ENCODE data around the gene DHRS4.
A peak's percentile ranks its signal among the peaks of the same experiment; 100 is the strongest.

Gene DHRS4

DNA sequence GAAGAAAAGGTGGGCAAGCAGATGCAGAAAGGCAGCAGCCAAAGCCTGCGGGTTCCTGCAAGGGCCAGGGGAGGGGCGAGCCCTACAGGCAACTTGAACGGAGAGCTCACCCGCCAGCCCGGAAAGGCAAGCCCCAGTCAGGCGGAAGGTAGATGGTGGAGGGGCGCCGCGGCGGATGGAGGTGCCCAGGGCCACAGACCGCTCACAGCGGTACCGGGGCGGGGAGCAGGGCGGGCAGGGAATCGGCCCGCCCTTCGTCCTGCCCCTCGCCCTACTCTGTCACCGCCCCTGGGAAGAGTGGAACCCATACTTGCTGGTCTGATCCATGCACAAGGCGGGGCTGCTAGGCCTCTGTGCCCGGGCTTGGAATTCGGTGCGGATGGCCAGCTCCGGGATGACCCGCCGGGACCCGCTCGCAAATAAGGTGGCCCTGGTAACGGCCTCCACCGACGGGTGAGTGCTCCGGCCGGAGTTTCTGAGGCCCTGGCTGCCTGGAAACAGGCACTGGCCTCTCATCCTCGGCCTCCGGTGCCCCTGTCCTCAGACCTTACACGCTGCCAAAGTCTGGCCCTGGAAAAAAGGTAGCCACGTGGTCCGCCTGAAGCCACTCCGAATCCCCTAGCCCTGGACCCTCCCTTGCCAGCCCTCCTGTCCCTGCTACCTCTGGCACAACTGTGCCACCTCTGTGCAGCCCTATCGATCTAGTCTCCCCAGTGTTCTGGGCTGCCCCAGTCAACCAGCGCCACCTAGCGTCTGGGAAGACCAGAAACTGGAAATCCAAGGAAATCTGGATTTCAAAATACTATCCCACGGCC lies at the start of gene DHRS4:
TSS of gene DHRS4 (plus strand) at position 307 of the 815 bp plus-strand sequence. CDS start at position 326, 19 bp downstream.
- peak; percentile 66 for DNase-seq (ENCODE audit: low read depth)

DNA sequence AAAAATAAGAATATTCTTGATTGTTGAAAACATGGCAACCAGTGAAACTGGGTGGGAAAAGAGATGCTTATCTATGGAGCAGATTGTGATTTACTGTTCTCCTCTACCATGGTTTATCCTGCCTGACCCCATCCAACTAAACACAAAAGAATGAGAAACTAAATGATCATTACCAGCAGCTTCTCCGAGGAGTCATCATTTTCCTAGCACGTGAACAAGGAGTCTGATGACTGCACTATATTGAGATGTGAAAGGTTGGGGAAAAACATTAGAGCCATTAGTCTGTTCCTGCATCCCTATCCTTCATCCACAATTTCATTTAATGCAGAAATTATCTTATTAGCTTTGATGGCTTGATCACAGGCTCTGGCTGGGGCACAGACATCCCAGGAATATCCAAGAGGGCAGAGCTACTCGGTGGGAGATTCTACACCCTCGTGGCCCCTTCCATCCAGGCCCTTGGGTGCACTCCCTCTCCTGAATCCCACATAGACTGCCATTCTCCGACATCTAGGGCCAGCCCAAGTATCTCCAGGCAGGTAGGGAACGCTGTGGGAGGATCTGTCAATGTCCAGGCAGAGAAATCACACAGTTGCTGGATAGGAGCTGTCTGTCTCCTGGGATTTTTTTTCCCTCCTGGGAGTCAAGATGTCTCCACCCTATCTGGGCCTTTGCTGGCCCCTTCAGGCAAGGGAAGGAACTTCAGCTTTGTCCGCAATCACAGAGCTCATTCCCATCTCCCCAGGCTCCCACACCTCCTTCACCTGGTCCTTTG lies 43.3 kb upstream of the DHRS4 start:
- DNase-seq (ENCODE audit: low read depth) = peak; percentile 67

DNA sequence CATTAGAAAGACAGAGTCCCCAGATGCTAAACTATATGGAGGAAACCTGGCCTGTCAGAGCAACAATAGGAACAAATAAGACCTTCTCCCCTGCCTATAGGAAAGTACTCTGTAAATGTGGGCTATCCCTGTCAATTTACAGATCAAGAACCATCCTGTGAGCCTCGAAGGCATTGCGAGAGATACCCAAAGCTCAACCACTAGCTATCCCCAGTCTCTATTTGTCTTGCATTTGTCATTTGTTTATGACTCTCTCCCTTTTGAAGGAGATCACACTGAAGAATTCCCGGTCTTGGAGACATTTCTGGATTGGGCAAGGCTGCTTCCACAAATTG lies 42.7 kb upstream of the DHRS4 start:
- DNase-seq (ENCODE audit: low read depth) = no peak

DNA sequence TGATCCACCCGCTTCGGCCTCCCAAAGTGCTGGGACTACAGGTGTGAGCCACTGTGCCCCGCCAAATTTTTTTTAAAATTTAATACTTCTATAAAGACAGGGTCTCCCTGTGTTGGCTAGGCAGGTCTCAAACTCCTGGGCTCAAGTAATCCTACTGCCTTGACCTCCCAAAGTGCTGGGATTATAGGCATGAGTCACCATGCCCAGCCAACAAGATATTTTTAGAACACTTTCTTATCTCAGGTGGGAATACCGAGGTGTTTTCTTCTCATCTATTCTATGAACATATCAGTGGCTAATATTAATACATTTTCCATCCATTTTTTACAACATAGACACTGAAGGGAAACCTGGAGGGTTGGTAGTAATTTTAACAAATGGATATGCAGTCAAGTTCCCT lies 38.0 kb upstream of the DHRS4 start:
- no peak for DNase-seq (ENCODE audit: low read depth)

DNA sequence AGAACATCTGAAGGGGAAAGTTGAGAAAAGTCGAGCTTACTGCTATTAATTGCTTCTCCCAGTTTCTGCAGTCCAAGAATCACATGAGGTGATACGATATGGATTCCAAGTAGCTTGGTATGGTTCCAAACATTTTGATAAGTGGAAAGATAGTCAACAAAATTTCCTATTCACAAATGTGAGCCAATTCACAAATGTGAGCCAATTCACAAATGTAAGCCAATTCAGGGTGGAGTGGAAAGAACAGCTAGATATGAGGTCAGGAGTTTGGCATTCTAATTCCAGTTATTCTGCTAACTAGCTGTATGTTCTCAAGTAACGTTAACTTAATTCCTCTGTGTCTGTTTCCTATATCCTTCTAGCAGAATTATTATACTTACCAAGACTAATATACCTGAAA lies 37.6 kb upstream of the DHRS4 start:
- DNase-seq (ENCODE audit: low read depth) = no peak

DNA sequence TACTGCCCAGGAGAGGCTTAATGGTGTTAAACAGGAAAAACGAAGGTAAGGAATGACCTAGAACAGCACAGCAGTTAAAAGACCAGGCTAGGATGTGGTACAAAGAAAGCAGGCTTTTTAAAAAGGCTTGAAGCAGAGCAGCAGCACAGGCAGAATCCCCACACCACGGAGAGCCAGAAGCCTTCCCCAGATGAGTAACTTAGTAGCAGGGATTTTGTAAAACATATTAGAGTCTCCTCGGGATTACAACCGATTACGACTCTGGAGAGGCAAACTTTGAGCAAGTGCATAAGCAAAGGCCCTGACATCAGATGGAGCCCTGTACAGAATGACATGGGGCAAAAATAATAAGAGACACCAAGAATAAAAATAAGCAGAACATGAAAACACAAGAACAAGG lies 37.1 kb upstream of the DHRS4 start:
- DNase-seq (ENCODE audit: low read depth) = no peak

DNA sequence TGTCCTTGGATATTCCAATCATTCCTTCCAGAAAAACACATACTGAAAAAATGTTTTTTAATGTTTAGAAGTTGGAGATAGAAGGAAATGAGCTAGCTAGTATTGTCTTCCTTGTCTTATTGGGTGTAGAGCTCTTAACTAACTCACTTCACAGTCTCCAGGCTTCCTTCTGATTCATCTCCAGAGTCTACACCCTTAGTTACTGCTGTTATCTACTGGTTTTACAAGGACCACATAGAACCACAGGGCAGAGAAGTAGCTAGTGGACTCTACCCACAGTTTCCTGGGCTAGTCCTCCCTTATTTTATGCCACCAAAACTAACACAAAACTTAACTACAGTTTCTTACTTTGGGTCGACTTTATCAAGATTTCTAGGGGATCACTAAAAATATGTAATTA lies 31.0 kb upstream of the DHRS4 start:
- DNase-seq (ENCODE audit: low read depth) = no peak

DNA sequence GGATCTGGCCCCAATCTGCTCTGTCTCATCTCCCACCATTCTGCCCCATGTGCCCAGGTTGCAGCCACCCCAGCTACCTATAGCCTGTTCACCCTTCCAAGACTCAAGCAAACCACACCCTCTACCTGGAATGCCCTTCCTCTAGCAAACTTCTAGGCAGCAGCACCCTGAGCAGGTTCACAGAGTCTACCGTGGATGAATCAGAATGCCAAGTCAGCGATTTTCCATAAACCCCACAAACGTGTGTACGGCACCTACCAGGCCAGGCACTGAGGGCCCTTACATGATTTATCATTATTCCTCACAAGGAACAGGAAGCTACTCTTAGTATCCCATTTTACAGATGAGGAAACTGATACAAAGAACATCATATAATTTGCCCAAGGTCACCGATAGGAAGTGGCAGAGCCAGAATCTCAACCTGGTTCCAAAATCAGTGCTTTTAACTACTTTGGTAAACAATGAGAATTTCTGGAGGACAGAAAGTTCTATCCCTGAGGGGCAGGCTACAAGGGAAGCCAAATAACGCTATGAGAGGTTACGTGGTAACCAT lies 28.0 kb upstream of the DHRS4 start:
- DNase-seq (ENCODE audit: low read depth) = no peak

DNA sequence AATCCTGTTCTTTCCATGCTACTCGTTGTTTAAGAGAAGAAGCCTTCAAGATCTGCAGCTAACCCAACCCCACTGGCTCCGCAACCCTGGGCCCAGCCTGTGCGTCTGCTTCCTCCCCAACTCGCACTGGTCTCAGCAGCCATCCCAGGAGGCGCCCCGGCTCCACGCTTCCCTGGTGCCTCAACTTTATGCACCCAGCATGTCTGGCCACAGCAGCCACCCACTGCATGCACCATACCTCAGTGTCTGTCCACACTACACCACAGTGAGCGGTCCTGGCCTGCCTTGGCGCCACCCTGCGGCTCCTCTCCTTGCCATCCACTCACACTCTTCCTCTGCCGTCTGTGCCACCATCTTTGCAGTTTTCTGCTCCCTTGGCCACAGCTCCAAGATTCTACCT lies 27.0 kb upstream of the DHRS4 start:
- DNase-seq (ENCODE audit: low read depth) = no peak

DNA sequence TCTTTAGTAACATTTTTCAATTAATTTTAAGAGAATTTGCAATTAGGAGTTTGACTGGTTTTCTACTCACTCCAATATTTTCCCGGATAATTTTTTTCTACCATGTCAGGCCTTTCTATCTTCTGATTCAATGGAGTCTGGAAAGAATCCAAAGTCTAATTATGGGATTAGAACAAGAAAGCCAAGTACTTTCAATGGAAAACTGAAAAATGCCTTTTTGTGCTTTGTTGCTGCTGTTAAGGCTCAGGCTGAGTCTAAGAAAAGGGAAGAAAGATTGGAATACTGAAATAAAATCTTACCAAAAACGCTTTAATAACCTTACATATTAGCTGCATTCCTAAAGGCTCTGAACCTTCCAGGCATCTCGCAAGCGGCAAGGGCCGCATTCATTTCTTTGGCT lies 24.4 kb upstream of the DHRS4 start:
- no peak for DNase-seq (ENCODE audit: low read depth)

DNA sequence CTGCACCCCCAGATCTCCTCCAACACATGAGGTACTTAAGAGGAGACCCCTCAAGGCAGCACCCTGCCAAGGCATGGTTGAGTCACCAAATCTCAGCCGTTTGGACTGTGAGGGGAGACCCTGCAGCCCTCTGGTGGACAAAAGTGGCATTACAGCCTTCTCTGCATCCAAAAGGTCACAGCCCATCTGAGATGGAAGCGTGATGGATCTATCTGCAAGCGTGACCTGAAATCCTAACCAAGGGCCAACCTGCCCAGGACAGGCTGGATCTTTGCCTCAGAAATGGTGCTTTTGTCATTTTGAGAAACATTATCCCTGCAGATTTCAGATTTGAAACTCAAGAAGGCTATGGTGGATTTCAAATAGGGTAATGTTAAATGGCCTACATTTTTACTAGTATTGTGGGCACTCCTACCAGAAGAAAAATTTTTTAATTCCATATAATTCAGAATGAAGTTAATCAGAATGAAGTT lies 23.7 kb upstream of the DHRS4 start:
- DNase-seq (ENCODE audit: low read depth) = peak; percentile 47

DNA sequence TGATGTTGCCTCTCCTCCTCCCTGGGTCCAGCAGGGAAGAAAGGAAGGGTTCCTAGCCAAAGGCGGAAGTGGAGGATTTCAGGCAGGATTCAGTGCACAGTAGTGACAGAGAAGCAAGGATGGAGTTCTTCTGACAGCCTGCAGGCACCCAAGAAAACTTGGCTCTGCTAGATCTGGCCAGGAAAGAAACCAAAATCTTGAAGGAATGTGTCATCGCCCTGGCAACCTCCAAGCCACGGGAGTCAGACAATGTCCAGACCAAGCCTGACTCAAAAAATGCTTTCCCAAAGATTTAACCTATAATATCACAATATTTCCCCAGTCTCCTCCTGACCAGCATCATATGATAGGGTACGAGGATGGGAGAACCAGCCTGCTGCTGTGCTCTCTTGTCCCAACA lies 22.8 kb upstream of the DHRS4 start:
- peak; percentile 48 for DNase-seq (ENCODE audit: low read depth)

DNA sequence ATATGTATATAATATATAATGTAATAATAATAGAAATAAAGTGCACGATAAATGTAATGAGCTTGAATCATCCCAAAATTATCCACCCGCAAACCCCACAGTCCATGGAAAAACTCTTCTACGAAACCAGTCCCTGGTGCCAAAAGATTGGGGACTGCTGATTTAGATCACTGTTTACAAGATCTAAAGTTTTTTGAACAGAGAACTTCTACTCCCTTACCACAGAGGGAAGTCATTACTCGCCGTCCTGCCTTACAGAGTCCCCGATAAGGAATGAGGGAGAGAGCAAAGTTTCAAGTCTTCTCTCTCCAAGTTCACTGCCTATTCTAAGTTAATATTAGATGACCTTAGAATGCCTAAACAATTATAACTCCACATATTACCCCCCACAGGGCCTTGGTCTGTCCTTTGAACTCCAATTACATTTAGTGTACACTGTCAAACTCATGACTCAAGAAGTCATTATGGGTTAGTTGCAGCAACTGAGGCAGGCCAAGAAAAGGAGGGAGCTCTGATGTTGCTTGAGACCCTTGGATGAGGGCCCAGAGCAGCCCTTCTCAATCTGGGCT lies 21.8 kb upstream of the DHRS4 start:
- DNase-seq (ENCODE audit: low read depth) = no peak

DNA sequence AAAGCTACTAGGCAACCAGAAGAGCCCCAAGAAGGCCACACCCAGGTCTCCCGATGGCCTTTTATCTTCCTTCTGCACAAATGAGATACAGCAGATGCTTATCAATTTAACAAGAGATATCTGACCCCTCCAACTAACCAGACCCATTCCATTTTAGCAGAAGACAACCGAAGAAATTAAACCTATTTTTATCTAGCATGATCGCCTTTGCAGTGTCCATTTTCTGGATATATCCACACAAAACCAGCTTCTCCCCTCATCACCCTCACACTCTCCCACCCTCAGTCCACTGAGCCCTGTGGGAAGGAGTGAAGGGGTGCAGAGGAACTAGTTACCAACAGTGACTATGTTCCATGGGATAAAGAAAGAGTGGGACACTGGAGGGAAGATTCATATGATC lies 20.9 kb upstream of the DHRS4 start:
- no peak for DNase-seq (ENCODE audit: low read depth)

DNA sequence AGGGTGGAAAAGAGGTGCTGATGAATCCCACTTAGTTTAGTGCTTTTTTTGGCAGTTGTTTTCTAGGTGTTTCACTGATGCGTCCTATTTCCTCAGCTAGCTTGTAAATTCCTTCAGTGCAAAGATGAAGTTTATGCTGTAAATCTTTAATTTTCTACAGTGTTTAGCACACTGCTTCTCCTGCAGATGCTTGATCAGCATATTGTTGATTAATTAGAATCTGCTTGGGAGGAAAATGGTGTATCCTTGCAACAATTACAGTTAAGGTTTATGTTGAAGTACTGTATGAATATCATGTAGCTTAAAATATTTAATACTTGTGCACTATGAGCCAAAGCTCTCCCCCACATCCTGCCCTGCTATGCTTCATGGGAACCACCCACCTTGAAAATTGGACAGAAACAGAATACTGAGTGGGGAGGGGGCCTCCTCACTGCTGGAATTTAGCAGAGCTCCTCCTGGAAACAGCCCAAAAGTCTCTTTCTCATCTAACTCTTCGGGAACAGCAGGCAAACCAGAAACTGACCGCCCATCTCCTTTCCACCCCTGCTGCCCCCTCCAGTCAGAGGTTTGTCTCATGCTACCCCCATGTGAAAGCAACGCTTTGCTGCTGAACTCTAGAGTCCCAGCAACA lies 20.3 kb upstream of the DHRS4 start:
- no peak for DNase-seq (ENCODE audit: low read depth)

DNA sequence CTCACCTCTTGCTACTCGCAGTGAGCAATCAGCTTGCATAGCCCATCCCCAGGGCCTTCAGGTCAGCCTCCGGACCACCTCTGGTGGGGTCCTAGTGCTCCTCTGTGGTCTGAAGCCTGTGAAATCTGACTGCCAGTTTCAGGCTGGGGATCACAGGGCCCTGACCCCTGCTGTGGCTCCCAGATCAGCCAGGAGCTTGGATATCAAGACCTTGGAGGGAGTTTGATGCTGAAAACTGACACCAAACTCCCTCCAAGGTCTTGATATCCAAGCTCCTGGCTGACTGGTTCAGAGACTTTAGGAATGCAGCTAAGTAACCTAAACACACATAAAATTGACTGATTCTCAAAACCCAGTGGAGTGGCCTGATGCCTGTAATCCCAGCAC lies 19.8 kb upstream of the DHRS4 start:
- DNase-seq (ENCODE audit: low read depth) = no peak

DNA sequence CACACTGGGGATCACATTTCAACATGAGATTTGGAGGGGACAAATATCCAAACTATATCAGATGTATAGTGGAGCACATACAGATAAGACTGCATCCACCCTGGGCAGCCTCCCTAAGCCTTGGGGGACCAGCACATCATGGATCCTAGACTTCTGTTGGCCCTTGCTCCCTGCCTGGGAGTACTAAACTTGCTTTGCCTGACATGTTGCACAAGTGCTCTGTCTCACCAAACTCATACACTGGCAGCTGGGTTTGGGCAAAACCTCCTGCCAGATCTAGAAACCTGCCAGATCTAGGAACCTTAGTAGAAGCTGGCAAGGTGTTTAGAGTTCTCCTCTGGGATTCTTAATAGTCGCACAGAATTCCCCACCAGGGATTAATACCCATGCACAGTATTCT lies 18.4 kb upstream of the DHRS4 start:
- no peak for DNase-seq (ENCODE audit: low read depth)

DNA sequence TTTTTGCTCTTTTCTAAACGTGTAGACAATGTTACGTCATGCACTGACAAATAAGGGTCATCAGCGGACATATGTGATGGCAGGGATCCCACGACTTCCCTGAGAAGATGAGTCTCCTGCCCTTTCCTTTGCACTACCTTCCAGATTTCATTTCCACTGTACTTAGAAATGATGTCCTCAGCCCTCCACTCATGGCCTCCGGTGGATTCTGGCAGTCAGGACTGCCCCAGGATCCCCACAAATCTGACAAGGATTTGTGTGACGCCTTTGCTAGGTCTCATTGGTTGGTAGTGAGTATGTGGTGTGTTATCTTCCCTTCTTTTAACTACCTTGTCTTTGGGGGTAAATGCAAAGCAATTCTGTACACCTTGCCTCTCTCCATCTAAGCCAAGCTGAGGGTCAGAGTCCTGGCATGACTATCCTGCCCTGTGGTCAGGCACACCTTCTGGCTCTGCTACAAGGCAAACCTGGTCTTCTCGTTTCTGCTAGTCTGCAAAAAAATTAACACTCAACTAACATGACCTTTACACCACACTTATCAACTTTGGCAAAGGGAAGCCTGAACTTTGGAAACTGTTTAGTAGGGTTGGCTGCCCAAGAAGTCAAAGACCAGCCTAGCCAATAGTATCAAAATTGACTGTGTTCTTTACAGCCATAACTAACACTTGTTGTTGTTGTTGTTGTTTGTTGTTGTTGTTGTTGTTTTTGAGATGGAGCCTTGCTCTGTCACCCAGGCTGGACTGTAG lies 17.3 kb upstream of the DHRS4 start:
- DNase-seq (ENCODE audit: low read depth) = no peak

DNA sequence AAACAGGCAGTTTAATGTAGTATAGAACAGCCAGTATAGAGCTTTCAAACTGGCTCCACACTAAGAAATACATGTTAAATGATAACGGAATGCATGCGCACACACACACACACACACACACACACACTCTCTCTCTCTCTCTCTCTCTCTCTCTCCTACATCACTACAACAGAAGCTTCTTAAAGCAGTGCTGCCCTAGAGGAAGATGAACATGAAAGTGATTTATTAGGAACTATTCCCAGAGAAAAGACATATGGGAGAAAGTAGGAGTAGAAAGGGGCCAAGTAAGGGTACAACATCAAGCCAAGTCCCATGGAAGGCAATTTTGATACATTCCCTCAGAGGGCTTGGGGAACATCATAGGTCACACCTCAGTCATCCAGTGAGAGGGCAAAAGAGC lies 16.4 kb upstream of the DHRS4 start:
- no peak for DNase-seq (ENCODE audit: low read depth)

DNA sequence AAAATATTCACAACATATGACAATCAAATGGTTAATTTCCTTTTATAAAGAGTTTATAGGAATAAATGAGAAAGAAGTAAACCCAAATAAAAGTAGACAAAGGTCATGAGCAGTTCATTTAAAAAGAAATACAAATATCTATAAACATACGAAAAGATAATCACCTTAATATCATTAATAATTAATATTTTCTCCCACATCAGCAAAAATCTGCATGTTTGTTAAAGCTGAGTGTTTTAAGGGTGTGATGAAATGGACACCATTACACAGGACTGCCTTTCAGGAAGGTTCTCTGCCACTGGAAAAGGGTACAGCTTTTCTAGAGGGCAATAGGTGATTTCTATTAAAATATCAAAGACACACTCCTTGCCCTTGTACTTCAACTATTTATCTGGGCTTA lies 14.7 kb upstream of the DHRS4 start:
- DNase-seq (ENCODE audit: low read depth) = no peak

DNA sequence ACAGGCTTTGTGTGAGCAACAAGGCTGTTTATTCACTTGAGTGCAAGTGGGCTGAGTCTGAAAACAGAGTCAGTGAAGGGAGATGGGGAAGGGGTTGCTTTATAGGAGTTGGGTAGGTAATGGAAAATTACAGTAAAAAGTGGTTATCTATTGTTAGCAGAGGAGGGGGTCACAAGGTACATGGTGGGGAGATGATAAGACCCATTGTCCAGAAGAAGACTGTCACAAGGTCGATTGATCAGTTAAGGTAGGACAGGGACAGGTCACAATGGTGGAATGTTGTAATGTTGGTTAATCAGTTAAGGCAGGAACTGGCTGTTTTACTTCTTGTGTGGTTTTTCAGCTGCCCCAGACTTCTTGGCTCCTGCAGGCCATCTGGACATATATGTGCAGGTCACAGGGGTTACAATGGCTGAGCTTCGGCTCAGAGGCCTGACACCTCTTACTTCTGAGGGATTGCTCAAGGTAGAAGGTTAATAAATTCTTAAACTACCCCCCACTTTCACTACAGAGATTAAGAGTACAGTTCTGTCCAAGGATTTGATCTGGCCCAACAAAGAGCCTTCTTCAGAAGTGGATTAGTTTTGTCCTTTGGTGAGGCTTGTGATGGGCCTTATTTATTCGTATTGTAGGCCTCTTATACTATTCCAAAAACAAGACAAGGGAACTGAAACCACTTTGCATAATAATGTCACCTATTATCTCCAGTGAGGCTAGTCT lies 13.8 kb upstream of the DHRS4 start:
- no peak for DNase-seq (ENCODE audit: low read depth)

All from GM04504 (cell line).